Lung (tissue), 12 donors: ENCODE data around the gene PON3. TPM values are rescaled to one million over a fixed set of nuclear protein-coding genes. Genes with fewer than 3 reads are reported as not detected.
A peak's percentile ranks its signal among the peaks of the same experiment; 100 is the strongest.

Experiments used
- ATAC-seq: fragments of 200-7000 bp; cut with Tn5 transposase; one replicate; pipeline ENCODE4 v1.9.1; 2020; ENCODE audit warnings: moderate number of reproducible peaks; ENCODE audit not compliant: insufficient read depth, low FRiP score
- DNase-seq, 3 donors: peaks; one replicate each; pipeline ENCODE4 v3.0.0-alpha.2; 2013 to 2017
- H3K27ac ChIP-seq, 2 donors: one replicate each; pipeline ENCODE4 v1.5.1; 2013; ENCODE audit warnings: mild to moderate bottlenecking in 2 of 2, moderate library complexity in 2 of 2, control low read depth in 1 of 2, inconsistent platforms in 1 of 2, low read depth in 1 of 2, low read length in 1 of 2
- H3K27me3 ChIP-seq, 3 donors: one replicate each; pipeline ENCODE4 v1.5.1; 2013; ENCODE audit warnings: low read length in 2 of 3; ENCODE audit not compliant: control insufficient read depth in 3 of 3, insufficient read depth in 3 of 3
- H3K36me3 ChIP-seq, 4 donors: one replicate each; pipeline ENCODE4 v1.5.1; 2013; ENCODE audit warnings: low read length in 4 of 4, mild to moderate bottlenecking in 1 of 4, moderate library complexity in 1 of 4; ENCODE audit not compliant: control insufficient read depth in 4 of 4, insufficient read depth in 4 of 4
- H3K4me1 ChIP-seq, 5 donors: one replicate each; pipeline ENCODE4 v1.5.1; 2013; ENCODE audit warnings: low read length in 5 of 5, mild to moderate bottlenecking in 2 of 5, moderate library complexity in 1 of 5; ENCODE audit not compliant: control insufficient read depth in 5 of 5, insufficient read depth in 5 of 5
- H3K4me3 ChIP-seq: one replicate; pipeline ENCODE4 v1.5.1; 2013; ENCODE audit warnings: mild to moderate bottlenecking, control low read depth, moderate library complexity
- H3K9ac ChIP-seq, 2 donors: one replicate each; pipeline ENCODE4 v1.5.1; 2013; ENCODE audit warnings: low read length in 2 of 2, control low read depth in 1 of 2; ENCODE audit not compliant: insufficient read depth in 1 of 2
- H3K9me3 ChIP-seq, 4 donors: one replicate each; pipeline ENCODE4 v1.5.1; 2013; ENCODE audit warnings: low read length in 3 of 4, mild to moderate bottlenecking in 1 of 4, moderate library complexity in 1 of 4; ENCODE audit not compliant: control insufficient read depth in 4 of 4, insufficient read depth in 3 of 4
- CTCF ChIP-seq: IDR thresholded peaks from 2 replicates; pipeline ENCODE4 v1.5.1; 2012; ENCODE audit warnings: mild to moderate bottlenecking; ENCODE audit errors: control extremely low read depth, extremely low read depth
- WGBS, 2 donors: extraction: QIAGEN DNeasy Blood & Tissue Kit; methylation state at CpG; one replicate each; pipeline ENCODE4 v1.1.7; 2013; 5-methylcytosine and 5-hydroxymethylcytosine counted together
- polyA plus RNA-seq, 2 donors: library from polyadenylated mRNA; stranded (reverse); fragments of 200-250 nt; gene quantifications; one replicate each; pipeline ENCODE4 v1.2.1, GENCODE V29; 2013
- total RNA-seq, 2 donors: library from RNA; depleted of rRNA in 1 of 2; stranded (reverse); fragments of >200 nt in 1 of 2; gene quantifications; one replicate each; pipeline ENCODE4 v1.2.1, GENCODE V29; 2014 to 2021
- donor health status: control.
- donor health status: control.
- donor health status: Bipolar disorder and iron deficiency.
- donor health status: healthy.
- donor health status: DM: yes; HTN: yes; CAD: no.

The PON3 gene
- total and polyA plus RNA-seq, 4 donors = 13.2 to 28.0 (median 22.5) TPM

GRCh38 chr7:95434557-95435421 lies 38.6 kb upstream of the PON3 start, which contains the start of gene PON2:
Gene PON2 (minus strand): TSS chr7:95435028. CDS start chr7:95434951, 77 bp downstream.
- no peak for TF ChIP-seq CTCF
- H3K4me3 ChIP-seq = peak within 1 kb of the TSS; percentile 79
- peak within 1 kb of the TSS; percentile 78 to 97 for H3K9ac ChIP-seq
- H3K9me3 ChIP-seq = no peaks in the 10 kb centered on the region
- peaks cover 0 to 13% (median 11%) of the 10 kb centered on the region in 5 donors for H3K4me1 ChIP-seq
- H3K27ac ChIP-seq = peak within 1 kb of the TSS; percentile 94 to 99
- 1% methylated on average over 38 to 58 of the region's 58 CpGs for WGBS, 2 donors
- H3K36me3 ChIP-seq = peaks cover 0 to 4% (median 1%) of the 10 kb centered on the region in 4 donors
- no peaks in the 10 kb centered on the region for H3K27me3 ChIP-seq
- peak; percentile 86 to 93 (median 92) for DNase-seq
- ATAC-seq = peak; percentile 94

DNA sequence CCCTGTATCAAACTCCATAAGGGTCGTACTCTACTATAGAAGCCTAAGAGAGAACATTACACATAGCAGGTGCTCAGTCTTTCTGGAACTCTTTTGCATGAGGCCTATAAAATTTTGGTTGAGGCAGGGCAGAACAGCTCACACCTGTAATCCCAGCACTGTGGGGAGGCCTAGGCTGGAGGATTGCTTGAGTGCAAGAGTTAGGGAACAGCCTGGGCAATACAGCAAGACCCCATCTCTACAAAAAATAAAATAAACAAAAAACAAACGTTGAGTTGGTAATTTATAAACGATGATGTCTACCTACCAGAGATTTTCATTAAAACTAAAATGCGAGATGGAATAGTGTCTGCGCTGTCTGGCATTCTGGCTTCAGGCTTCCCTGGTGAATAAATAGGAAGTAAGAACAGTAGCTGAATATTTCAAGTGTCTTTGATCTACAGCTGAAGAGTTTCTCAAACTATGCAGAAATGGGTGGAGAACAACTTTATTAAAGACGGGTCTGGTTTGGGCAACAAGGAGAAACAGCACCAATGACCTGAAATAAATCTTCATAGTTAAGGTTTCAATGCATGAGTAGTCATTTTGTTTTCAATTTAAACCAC lies 37.9 kb upstream of the PON3 start:
- Histone ChIP-seq H3K4me3 (peak overlapping the region; percentile 79), H3K9me3 (peaks cover 0 to 4% (median under 1%) of the 10 kb centered on the region in 4 donors), H3K9ac (peak overlapping the region; percentile 65 to 78), H3K27ac (peak overlapping the region; percentile 94 to 99), H3K4me1 (peaks cover 0 to 13% (median 11%) of the 10 kb centered on the region in 5 donors), H3K27me3 (no peaks in the 10 kb centered on the region), H3K36me3 (peaks cover 0 to 9% (median 4%) of the 10 kb centered on the region in 4 donors)
- ATAC-seq = peak; percentile 22
- no peak for TF ChIP-seq CTCF
- WGBS, 2 donors = 37 to 55% methylated on average over 6 of the region's 6 CpGs
- DNase-seq = peak in 2 of 3 donors; percentile 12 to 28

GRCh38 chr7:95433129-95433528 lies 37.0 kb upstream of the PON3 start:
- Histone ChIP-seq H3K27ac (no peak overlapping the region), H3K27me3 (no peaks in the 10 kb centered on the region), H3K9ac (no peak overlapping the region), H3K4me3 (no peak overlapping the region), H3K4me1 (peaks cover 0 to 13% (median 6%) of the 10 kb centered on the region in 5 donors), H3K36me3 (peaks cover 0 to 11% (median 5%) of the 10 kb centered on the region in 4 donors), H3K9me3 (peaks cover 0 to 4% (median under 1%) of the 10 kb centered on the region in 4 donors)
- WGBS, 2 donors = 91 to 93% methylated on average over 1 of the region's 1 CpG
- ATAC-seq (no peak), DNase-seq (no peak)
- no peak for TF ChIP-seq CTCF
